ENCODE measurements around the gene MTURN.

MTURN gene

DNA sequence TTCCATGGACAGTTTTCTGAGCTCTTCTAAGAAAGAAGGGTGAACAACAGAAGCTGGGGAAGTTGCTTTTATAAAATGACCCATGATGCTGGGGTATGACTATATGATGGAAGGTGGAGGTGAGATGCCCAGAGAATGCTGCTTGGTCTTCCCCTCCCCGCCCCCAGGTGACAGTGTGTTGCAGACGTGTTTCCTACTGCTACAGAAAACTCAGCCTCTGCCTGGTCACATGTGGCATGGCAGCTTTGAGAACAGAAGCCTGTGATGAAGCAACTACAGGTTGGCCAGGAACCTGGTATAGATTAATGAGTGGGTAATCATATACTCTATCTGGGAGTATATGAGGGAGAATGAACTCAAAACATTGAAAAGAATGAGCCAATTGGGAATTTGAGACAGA, 67.1 kb downstream of the MTURN start:
- no peak for DNase-seq (ENCODE audit: low read depth in 2 of 3, low spot score in 1 of 3)

DNA sequence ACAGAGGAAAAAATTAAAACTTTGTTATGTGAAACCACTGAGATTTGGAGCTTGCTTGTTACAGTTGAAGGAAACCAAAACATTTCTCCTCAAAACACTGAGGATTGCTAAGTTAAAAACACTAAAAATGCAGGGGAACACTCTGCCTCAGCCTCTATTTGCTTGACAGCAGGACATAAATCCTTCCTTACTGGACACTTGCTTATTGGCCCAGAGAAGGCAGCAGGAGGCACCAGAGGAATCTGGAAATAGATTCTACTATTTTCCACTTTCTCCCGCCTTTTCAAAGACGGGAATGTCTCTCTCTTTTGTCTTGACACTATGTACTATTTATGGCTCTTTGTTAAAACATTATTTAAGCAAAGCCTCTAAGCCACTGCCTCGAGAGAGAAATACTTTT, 67.9 kb downstream of the MTURN start:
- DNase-seq (ENCODE audit: low read depth in 2 of 3, low spot score in 1 of 3): no peak

GRCh38 chr7:30206491-30206890, 71.7 kb downstream of the MTURN start:
- DNase-seq (ENCODE audit: low read depth in 2 of 3, low spot score in 1 of 3): no peak

DNA sequence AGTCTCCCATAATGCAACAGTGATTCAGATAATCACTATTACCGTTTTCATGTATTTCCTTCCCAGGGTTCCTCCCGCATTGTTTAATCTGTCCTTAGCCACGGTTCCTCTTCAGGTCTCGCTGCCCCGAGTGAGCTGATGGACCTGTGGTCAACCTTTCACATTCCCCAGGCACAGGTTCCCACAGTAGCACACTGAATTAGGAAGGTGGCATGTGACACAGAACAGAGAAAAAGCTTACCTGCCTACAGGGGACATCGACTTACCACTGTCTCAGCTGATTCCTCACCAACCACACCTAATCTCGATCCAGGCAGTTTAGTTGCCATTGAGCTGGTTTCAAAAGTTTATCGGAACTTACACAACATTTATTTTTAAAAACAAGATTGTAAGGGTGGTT, 72.2 kb downstream of the MTURN start:
- no peak for DNase-seq (ENCODE audit: low read depth in 2 of 3, low spot score in 1 of 3)

DNA sequence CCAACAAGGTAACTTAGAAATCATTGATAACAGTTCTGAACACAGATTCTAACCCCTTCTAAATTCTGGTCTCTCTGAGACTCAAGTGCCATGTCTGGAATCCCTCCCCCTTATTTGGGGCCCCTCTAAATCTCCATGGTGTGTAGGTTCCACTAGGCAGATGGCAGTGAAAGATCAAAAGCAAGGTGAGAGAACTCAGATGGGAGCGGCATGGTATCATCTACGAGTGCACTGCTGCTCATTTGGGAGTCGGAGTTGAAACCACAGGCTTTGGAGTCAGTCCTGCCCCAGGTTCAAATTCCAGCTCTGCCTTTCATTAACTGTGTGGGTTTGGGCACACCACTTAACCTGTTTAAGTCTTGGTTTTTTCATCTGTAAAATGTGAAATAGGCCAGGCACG, 72.6 kb downstream of the MTURN start:
- DNase-seq (ENCODE audit: low read depth in 2 of 3, low spot score in 1 of 3): no peak

DNA sequence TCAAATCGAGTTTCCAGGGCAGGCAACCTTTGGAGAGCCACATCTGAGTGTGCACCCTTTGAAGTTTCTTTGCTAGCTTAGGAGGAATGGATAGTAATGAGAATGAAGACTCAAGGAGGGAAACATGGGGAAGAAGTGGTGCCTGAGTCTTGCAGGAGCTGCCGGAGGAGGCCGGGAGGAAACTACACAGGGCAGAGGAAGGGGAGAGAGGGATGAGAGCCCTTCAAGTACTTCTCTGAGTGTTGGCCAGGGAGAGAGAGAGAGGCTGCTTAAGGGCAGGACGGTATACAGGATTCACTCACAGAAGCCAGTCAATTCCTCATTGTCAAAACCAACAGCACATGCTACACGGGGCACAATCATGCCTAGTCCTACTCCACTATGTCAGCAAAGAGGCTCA, 75.2 kb downstream of the MTURN start:
- no peak for DNase-seq (ENCODE audit: low read depth in 2 of 3, low spot score in 1 of 3)
